HG03159 (cell line): ENCODE data around the gene PLPP4.

Experiments
- ATAC-seq: cut with Tn5 transposase; IDR thresholded peaks from one replicate; pipeline ENCODE4 v1.9.1; 2021; ENCODE audit warnings: mild to moderate bottlenecking, moderate library complexity; ENCODE audit not compliant: unreplicated experiment

PLPP4 gene

GRCh38 chr10:120606051-120606764, 149.2 kb downstream of the PLPP4 start:
- peak; percentile 69 for ATAC-seq

DNA sequence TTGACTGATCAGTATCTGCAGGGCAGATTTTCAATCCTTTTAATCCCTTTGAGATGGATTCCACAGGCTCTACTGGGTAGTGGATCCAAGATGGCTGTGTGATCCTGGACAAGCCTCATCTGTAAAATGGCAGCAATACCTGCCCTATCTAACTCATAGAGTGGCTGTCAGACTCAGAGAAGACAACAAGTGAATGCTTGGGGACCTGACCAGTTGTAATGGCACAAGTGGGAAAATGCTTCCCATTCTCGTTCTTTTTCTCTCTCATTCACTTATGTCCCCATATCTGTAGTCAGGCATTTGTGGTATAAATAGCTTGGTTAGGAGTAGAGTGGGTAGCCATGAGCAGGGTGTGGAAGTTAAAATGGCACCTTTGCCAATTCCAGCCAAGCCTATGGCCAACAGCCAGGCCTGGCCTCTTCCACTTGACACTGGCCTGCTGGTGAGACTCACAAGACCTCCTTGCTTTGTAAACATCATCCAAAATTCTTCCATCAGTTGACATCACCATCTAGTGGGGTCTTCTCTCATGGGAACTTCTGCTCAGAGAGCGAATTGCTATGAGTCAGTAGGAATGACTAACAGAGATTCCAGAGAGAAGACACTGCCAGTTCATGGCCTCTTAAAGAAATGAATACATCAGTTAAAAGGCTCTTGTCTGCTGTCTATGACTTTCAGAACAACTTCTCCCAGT, 150.1 kb downstream of the PLPP4 start:
- no peak for ATAC-seq

DNA sequence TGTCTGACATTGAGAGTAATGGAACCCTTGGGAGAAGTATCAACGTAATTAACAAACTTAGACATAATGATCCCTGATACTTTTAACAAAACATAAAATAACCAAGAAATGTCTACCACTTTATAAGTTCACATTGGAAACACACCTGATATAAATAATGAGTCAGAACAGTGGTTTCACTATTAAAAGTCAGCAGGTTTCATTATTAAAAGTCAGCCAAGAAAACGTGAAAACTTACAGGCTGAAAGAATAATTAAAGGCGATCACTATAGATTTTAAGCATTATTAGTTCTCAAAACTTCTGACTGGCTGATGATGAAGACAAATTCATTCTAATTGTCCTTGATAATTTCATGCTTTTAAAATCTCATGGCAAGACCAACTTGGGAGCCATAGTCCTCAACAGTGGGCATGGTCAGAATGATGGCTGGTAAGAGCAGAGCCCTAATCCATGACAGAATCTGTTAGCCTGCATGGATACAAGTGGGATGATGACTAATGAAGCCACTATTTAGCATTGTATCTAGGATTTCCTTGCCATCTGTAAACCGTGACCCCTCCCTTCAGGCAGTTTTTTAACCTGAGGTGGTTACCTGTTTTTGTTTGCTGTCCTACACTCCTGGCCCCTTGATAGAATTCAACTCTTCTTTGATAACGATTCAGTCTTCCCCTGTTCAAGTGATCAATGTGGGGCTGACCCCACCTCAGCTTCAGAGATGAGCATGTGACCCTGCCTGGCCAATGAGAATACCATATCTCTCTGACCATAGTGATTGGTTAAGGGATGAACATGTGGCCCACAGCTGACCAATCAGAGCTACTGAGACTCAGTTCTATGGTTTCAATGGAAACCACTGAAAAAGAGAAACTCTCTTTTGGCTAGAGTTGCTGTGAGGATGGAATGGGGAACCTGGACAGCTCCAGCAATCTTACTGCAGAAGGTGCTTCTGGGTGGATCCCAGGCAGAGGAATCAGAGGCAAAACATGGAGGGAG, 151.0 kb downstream of the PLPP4 start:
- ATAC-seq, result peak; percentile 41

GRCh38 chr10:120609006-120609405, 152.0 kb downstream of the PLPP4 start:
- ATAC-seq, result no peak

DNA sequence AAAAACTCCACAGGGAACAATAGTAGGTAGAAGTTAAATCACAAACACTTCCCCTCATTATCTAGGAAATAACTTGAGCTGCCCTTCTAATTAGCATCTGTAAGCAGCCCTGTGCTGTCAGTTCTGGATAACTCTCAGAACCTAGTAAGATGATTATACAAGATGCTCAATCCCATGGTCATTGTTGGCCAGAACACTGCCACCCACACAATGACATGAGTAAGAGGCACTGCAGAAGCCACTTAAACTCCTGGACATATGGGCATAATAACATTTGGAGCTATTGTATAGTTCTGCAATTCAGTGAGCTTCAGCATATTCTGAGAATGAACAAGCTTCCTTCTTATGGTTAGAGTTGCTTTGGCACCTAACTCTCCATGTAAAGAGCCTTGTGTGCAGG, 153.8 kb downstream of the PLPP4 start:
- ATAC-seq, result no peak

DNA sequence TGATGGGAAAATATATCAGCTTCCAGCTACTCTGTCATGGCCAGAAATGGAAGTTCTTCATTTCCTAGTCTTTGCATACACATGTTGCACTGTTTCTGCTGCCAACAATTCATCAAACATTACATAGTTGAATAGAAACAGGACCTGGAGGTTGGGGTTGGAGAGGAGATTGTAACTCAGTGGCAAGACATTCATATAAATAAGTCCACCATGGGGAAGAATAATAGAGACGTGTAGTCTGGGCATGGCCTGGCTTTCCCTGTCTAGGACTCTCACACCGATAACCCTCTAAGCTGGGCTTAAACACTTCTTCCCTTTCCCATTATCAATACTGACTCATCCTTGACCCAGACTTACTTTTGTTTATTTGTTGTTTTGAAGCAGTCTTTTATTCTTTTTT, 155.7 kb downstream of the PLPP4 start:
- ATAC-seq, result no peak

DNA sequence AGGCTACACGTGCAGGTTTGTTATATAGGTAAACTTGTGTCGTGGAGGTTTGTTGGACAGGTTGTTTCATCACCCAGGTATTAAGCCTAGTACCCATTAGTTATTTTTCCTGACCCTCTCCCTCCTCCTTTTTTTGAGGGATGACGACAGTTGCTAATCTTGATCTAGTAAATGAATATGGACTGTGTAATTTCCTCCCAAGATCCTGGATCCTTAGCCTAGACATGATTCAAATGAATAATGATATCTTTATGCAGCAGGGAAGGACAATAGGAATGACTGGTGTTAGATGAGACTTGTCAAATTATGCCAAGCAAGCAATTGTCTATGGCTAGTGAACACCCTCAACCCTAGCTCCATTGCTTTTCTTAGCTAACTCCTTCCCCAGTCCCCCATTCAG, 156.2 kb downstream of the PLPP4 start:
- no peak for ATAC-seq

- no peak for ATAC-seq
These were observed 157.7 kb downstream of the PLPP4 start for GRCh38 chr10:120614680-120615079.

GRCh38 chr10:120616311-120616911, 159.4 kb downstream of the PLPP4 start:
- no peak for ATAC-seq

DNA sequence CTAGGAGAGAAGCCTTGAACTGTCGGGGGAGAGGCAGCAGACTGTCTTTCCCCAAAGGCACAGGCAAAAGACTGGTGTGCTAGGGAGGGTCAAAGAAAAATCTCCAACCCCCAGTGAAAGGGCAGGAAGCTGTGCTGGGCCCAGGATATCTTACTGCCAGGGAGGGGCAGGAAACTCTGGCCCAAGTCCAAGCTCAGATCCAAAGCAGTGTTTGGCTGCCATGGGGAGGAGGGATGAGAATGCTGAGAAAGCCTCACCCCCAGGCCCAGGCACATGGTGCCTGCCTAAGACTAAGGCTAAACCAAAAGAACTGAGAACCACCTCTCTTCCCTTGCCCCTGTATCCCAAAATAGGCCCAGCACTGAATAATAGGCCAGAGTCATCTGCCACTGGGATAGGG, 171.2 kb downstream of the PLPP4 start:
- ATAC-seq, result no peak

DNA sequence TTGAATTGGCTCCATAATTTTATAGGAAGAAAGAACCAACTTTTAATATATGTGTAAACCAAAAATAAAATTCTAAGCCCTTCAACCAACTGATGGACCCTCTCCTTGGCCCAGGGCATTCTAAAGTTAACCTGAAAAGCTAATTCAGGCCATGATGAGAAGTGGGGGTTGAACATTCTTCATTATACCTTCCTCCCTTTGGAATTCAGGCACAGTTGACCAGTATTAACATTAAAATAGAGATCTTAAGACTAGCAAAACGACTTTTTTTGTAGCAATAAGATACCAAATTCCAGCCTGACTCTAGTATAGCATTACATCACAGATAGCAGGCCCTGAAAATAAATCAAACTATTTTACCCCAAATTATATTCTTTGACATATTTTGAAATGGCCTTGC, 173.2 kb downstream of the PLPP4 start:
- ATAC-seq, result no peak

DNA sequence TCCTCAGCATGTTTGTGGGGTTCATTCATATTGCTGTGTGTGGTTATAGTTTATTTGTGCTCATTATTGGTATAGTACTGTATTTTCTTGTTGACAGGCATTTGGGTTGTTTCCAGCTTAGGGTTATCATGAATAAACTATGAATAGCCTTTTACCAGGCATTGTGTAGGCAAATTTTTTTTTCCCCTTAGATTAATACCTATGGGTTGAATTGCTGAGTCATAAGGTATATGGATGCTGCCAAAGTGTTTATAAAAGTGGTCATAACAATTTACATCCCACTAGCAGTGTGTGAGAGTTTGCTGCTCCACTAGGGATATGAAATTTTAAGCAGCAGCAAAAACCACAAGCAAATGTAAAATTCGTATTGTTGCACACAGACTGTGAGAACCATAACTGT, 175.0 kb downstream of the PLPP4 start:
- ATAC-seq, result no peak

DNA sequence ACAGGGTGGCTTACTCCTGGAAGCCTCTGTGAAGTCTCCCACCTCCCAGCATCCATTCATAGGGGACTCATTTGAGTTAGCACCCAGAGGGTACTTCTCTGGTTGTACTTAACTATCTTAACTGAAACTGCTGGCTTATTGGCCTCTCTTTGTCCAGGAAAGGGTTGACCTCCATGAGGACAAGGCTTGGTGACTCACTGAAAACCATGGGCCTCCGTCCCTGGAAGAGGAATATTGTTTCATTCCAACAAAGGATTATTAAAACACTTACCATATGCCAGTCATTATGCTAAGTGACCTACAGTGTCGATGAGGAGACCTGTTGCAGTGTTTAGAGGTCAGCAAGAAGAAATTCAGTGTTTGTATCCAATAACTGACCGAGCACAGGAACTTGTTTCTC, 175.9 kb downstream of the PLPP4 start:
- ATAC-seq, result no peak

GRCh38 chr10:120634659-120635058, 177.6 kb downstream of the PLPP4 start:
- no peak for ATAC-seq
